Uterus (tissue), 4 donors: Measurements from ENCODE around the gene CELA2B. TPM values are rescaled to one million over a fixed set of nuclear protein-coding genes. Genes with fewer than 3 reads are reported as not detected.
"Not testable (repeated sequence)": the region's sequence is repeated elsewhere in the genome, so short reads cannot be mapped to it uniquely, and the experiment has no call there.

Experiments
- DNase-seq, 2 donors: peaks; one replicate each; pipeline ENCODE4 v3.0.0-alpha.2; 2019 to 2020
- H3K27ac ChIP-seq, 2 donors: fragments of 200-600 bp; sonication (generic); 1 replicate in 1 of 2; 2 replicates in 1 of 2; pipeline ENCODE4 v1.5.1; 2016 to 2018
- H3K27me3 ChIP-seq, 2 donors: fragments of 200-600 bp; sonication (generic); one replicate each; pipeline ENCODE4 v1.5.1; 2018 to 2019; ENCODE audit warnings: control low read depth in 1 of 2
- H3K36me3 ChIP-seq, 2 donors: fragments of 200-600 bp; sonication (generic); one replicate each; pipeline ENCODE4 v1.5.1; 2019; ENCODE audit warnings: control low read depth in 1 of 2
- H3K4me1 ChIP-seq, 2 donors: fragments of 200-600 bp; sonication (generic); one replicate each; pipeline ENCODE4 v1.5.1; 2018 to 2019; ENCODE audit warnings: control low read depth in 1 of 2
- H3K4me3 ChIP-seq, 2 donors: fragments of 200-600 bp; sonication (generic); 1 replicate in 1 of 2; 2 replicates in 1 of 2; pipeline ENCODE4 v1.5.1; 2018 to 2019; ENCODE audit warnings: mild to moderate bottlenecking in 1 of 2
- H3K9me3 ChIP-seq, 2 donors: fragments of 200-600 bp; sonication (generic); one replicate each; pipeline ENCODE4 v1.5.1; 2019; ENCODE audit warnings: control low read depth in 1 of 2
- CTCF ChIP-seq, 4 experiments: fragments of 200-600 bp in 2 of 4; fragments of 450-650 bp in 2 of 4; sonication (generic) in 2 of 4; IDR thresholded peaks; one replicate each; pipeline ENCODE4 v1.5.1; 2016 to 2019; ENCODE audit warnings: antibody characterized with exemption in 4 of 4, mild to moderate bottlenecking in 2 of 4, moderate library complexity in 1 of 4
- POLR2A ChIP-seq, 2 donors: fragments of 450-650 bp; IDR thresholded peaks; one replicate each; pipeline ENCODE4 v1.6.1; 2016; ENCODE audit warnings: antibody characterized with exemption in 2 of 2, mild to moderate bottlenecking in 1 of 2, moderate library complexity in 1 of 2
- intact Hi-C: fragments of 100-400 bp; cut with DNase I; formaldehyde crosslinking; loops from one replicate; pipeline ENCODE4 v1.15.1; 2023; ENCODE audit warnings: low total_unique reads
- total RNA-seq, 4 donors: library from RNA; depleted of rRNA in 3 of 4; stranded (reverse); fragments of >200 nt in 3 of 4; gene quantifications; one replicate each; pipeline versions ENCODE4 v1.1.0 to v1.2.4, GENCODE V29; 2014 to 2023
- donor health status: DM: yes; HTN: yes; CAD: no.

Gene CELA2B
- total RNA-seq, 4 donors from 2014 or later: not detected

DNA sequence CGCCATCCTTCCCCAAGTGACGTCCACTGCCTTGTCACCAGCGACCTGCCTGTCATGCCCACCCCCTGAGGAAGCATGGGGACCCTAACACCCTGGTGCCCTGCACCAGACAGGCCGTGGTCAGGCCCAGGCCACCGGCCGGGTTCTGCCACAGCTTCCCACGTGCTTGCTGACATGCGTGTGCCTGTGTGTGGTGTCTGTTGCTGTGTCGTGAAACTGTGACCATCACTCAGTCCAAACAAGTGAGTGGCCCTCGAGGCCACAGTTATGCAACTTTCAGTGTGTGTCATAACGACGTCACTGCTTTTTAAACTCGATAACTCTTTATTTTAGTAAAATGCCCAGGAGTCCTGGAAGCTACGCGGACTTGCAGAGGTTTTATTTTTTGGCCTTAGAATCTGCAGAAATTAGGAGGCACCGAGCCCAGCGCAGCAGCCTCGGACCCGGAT lies 46.2 kb upstream of the CELA2B start:
- no peaks in the 10 kb centered on the region for H3K4me1 ChIP-seq
- DNase-seq: no peak

DNA sequence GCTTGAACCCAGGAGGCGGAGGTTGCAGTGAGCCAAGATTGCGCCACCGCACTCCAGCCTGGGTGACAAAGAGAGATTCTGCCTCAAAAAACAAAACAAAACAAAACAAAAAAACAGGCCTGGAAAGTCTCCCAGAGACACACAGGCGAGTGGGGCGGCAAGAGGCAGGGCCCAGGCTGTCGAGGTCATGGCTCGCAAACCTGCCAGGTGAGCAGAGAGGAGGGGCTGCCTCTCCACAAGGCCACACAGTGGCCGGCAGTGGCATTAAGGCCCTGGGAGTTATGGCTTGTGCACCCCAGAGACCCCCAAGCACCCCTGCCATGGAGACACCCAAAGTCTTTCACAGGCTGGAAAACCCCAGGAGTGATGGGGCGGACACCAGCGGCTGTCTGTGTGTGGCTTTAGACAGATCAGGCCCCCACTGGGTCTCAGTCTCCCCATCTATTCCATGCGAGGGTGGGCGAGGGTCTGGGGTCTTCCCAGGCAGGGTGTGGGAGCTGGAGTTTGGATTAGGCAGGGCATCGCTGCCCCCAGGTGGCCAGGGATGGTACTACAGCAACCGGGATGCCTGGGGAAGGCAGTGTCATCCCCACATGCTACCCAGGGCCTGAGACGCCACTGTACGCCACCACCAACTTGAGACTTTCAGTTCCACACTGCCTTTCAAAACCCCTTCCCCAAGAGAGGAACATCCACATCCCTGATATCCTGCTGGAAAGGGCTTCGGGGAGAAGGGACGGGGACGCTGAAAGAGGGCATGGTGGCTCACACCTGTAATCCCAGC lies 44.9 kb upstream of the CELA2B start:
- intact Hi-C loops: loop anchor here (2.0 kb wide), 1 partner anchor 108 kb away; no protein-coding TSS in a partner anchor
- H3K9me3 ChIP-seq: no peaks in the 10 kb centered on the region
- H3K27me3 ChIP-seq: no peaks in the 10 kb centered on the region
- peak; percentile 61 to 71 for DNase-seq
- TF ChIP-seq CTCF (IDR thresholded peaks at IDR 0.05) (peak; percentile 94 to 96 (median 95)), POLR2A (IDR thresholded peaks at IDR 0.05) (no peak)
- H3K4me3 ChIP-seq: no peak overlapping the region
- no peaks in the 10 kb centered on the region for H3K4me1 ChIP-seq
- H3K27ac ChIP-seq: no peak overlapping the region
- no peaks in the 10 kb centered on the region for H3K36me3 ChIP-seq

More for the DNA sequence above, 46.2 kb upstream of the CELA2B start:
- Histone ChIP-seq H3K9me3 (no peaks in the 10 kb centered on the region), H3K36me3 (no peaks in the 10 kb centered on the region), H3K27ac (no peak overlapping the region), H3K27me3 (no peaks in the 10 kb centered on the region), H3K4me3 (no peak overlapping the region)
- TF ChIP-seq POLR2A (IDR thresholded peaks at IDR 0.05) (no peak), CTCF (IDR thresholded peaks at IDR 0.05) (no peak)
- intact Hi-C loops: loop anchor here (2.0 kb wide), 1 partner anchor 107 kb away; no protein-coding TSS in a partner anchor

DNA sequence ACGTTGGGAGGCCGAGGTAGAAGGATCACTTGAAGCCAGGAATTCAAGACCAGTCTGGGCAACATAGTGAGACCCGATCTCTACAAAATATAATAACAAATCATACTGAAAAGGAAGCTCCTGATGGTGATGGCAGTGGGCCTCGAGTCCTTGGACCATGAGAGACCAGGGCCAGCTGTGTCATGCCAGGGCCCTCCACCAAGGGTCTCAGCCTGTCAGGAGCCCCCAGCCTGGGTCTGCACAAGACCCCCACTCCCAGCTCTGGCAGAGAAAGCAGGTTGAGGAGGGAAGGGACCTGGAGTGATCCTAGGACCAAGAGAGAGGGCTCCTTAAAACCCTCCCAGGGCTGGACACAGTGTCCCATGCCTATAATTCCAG lies 44.3 kb upstream of the CELA2B start:
- no peaks in the 10 kb centered on the region for H3K27me3 ChIP-seq
- no peaks in the 10 kb centered on the region for H3K9me3 ChIP-seq
- no peak for DNase-seq
- H3K36me3 ChIP-seq: no peaks in the 10 kb centered on the region
- no peaks in the 10 kb centered on the region for H3K4me1 ChIP-seq
- no peak for TF ChIP-seq CTCF (IDR thresholded peaks at IDR 0.05)
- no peak for TF ChIP-seq POLR2A (IDR thresholded peaks at IDR 0.05)
- H3K4me3 ChIP-seq: no peak overlapping the region
- H3K27ac ChIP-seq: no peak overlapping the region
- intact Hi-C loops: loop anchor here (2.0 kb wide), 1 partner anchor 109 kb away; no protein-coding TSS in a partner anchor

DNA sequence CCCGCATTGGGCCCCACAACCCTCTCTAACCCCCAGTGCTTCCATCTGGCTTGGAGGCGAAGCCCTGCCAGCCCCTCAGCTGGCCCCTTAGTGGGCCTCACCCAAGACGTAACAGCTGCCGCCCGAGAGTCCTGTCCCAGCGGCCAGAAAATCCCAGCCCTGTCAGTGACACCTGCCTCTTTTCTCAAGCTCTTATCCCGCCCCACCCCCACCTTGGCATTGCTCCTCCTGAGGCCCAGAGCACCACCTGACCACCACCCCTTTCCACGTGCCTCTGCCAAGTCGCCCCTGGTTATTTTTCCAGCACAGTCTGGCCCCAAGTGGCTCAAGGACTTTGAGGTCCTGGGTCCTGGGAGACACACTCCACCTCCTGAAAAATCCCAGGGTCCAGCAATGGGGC lies 43.6 kb upstream of the CELA2B start:
- no peak for TF ChIP-seq CTCF (IDR thresholded peaks at IDR 0.05)
- no peak for TF ChIP-seq POLR2A (IDR thresholded peaks at IDR 0.05)
- no peak for DNase-seq
- no peak overlapping the region for H3K4me3 ChIP-seq
- no peaks in the 10 kb centered on the region for H3K9me3 ChIP-seq
- intact Hi-C loops: no loop called here
- H3K27ac ChIP-seq: no peak overlapping the region
- H3K4me1 ChIP-seq: no peaks in the 10 kb centered on the region
- no peaks in the 10 kb centered on the region for H3K27me3 ChIP-seq
- H3K36me3 ChIP-seq: no peaks in the 10 kb centered on the region

DNA sequence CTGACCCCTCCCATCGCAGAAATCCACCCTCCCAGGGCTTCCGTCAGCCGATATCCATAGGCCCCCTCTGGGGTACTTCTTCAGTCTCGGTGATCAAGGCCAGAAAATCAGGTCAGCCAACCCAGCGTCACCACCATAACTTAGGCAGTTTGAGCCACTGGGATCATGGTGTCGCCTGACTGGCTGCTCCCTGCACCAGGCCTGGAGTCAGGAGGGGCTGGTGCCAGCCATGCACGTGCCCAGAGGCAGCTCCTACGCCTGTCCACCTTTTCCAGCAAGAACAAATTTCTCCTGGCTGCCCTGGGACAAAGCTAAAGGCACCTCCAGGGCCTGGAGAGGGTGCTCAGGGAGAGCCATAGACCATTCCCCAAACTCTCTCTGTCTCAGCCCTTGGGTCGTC lies 42.4 kb upstream of the CELA2B start:
- intact Hi-C loops: no loop called here
- H3K36me3 ChIP-seq: no peaks in the 10 kb centered on the region
- H3K4me3 ChIP-seq: no peak overlapping the region
- no peaks in the 10 kb centered on the region for H3K4me1 ChIP-seq
- TF ChIP-seq CTCF (IDR thresholded peaks at IDR 0.05) (no peak), POLR2A (IDR thresholded peaks at IDR 0.05) (no peak)
- no peaks in the 10 kb centered on the region for H3K27me3 ChIP-seq
- no peak overlapping the region for H3K27ac ChIP-seq
- DNase-seq: no peak
- H3K9me3 ChIP-seq: no peaks in the 10 kb centered on the region

DNA sequence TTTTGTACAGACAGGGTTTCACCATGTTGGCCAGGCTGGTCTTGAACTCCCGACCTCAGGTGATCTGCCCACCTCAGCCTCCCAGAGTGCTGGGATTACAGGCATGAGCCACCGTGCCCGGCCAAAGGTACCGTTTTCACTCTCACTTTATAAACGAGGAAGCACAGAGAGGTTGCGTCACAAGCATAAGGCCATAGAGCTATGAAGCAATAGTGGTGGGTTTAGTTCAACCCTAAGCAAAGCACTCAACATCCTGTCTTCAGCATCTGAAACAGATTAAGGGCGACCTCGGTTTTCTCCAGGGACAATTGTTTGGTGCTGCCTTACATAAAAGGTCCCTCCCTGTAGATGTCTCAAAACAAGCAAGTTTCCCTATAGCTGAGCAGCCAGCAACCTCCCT lies 41.2 kb upstream of the CELA2B start:
- H3K9me3 ChIP-seq, H3K36me3 ChIP-seq, DNase-seq, H3K27me3 ChIP-seq, H3K4me3 ChIP-seq, H3K4me1 ChIP-seq, intact Hi-C loops, H3K27ac ChIP-seq: not testable (repeated sequence)
